GM21528 (cell line): ENCODE results near the gene GALNT4.

Experiments
- ATAC-seq: cut with Tn5 transposase; IDR thresholded peaks from one replicate; pipeline ENCODE4 v1.9.1; 2021; ENCODE audit warnings: mild to moderate bottlenecking, moderate library complexity; ENCODE audit not compliant: unreplicated experiment, low FRiP score

GALNT4 gene

DNA sequence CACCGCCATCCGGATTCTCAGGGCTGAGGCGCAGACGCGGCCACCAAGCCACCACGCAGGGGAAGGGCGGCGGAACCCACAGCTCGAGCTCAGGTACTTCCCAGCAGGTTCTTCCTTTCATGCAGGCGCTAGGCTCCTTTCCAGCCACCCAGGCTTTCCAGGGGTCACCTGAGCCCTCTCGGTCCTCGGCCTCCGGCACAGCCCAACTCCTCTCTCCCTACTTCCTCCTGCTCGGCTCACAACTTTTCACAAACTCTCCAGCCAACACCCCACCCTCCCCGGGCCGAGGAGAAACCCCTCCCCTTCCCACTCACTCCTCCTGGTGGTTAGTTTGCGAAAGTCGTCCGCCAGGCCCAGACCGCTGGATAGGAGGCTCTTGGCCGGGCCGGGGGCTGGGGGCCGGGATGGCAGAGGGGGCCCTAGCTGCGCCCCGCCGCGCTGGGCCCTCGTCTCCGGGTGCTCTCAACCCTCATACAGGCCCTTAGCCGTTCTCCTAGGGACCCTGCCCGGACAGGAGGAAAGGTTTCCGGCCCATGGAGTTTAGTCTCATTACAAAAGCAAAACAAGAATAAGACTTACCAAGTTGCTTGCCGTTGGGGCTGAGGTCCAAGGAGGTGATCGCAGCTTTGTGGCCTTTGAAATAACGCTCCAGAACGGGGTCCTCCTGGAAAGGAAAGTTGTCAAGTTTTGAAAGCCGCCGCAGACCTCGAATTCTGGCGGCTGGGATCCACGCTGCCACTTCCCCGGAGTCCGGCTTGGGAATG lies at the start of gene GALNT4:
TSS of gene GALNT4 (minus strand) at position 256 of the 764 bp plus-strand sequence. CDS start at position 9, 247 bp downstream.
- peak; percentile 85 for ATAC-seq

DNA sequence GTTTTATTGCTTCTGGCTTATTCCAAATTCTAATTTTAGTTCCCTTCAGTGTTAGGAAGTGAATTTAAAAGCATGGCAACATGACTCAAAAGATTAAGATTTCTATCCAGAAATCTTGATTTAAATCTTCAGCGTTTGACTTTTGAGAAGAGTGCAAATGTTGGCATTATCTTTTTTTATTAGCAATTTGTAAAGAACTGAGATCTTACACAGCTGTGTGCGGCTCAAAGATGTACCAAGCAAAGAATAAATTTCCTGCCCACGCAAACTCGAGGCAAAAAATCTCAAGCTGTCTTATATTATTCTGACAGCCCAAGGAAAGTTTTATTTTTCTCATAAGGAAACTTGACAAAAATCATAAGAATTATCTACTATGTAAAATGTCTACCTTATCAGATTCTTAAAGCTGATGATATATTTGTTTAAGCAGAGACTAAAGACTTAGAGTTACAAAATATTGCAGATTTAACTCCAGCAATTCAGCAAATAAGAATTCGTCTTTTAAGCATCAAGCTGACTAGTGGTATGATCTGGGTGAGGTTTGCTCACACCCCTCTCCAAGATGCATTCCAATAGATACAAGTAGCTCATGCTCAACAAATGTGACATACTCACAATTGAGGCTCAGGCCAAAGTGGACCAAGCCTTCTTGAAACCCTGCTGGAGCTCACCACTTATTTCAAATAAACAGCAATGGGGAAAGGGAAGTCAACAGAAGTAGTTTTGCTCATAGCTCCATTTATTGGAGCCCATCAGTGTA lies 48.6 kb upstream of the GALNT4 start:
- no peak for ATAC-seq

DNA sequence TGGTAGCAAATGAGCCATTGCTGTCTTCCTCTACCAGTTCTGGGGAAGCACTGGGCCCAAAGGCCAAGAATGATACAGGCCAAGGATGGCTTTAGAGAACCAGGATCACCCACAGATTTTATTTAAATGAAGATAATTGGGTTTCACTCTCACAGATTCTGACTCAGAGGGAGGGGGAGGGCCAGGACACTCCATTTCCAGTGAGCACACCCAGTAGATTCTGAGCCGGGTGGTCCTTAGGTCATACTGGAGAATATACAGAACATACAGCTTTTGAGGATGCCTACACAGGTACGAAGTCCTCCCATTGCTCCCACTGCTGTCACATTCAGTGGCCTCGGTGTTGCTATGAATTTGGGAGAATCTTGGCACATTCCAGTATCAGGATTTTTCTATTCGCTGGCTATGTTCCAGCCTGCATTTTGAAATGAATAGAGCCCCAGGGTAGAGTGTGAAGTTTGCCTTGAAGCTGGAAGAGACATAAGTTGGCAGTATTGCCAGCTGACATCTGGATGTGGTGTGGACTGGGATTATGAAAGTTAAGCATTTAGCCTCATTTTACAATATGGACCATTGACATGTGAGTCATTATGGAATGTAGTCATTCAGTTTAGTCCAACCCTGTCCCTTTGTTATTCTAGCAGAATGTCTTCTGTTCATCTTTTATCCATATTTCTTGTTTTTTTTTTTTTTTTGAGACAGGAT lies 47.0 kb upstream of the GALNT4 start:
- ATAC-seq = no peak

DNA sequence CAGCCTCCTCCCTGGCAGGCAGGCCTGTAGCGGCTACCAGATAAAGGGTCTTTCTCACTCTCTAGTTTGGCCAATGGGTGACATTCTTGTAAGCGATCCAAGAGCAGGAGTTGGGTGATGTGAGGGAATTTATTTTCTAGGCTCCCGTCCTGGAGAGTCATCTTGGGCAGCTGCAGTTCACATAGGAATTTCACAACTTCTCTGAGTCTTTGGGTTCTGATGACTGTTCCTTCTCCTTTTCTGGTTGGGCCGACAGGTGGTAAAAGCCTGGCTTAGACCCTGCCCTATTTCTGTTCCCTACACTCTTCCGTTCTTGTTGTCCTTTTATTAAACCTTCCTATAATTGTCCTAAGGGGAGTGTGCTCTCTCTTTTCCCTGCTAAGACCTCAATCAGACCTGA lies 43.9 kb upstream of the GALNT4 start:
- ATAC-seq = no peak

DNA sequence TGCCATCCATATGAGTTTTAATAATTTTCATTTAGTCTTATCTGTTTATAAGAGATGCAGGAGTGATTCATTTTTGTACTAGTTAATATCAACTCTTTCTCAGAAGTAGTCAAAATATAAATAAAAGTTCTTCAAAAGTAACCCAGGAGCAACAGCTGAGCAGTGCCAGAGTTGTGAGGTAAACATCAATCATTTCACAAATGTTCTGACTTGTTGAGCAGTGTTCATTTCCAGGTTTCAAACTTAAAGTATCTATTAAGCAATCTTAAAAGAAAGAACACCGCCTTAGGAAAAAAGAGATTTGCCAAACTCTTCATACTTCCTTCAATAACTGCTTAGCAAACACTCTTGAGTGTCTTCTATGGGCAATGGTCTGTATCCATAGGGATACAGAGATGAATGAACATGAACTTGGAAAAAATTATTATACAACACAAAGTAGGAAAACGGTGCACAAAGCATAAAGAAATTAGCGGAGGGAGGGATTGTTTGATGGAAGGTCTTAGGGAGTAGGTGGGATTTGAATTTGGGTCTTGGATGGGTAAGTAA lies 43.2 kb upstream of the GALNT4 start:
- no peak for ATAC-seq

DNA sequence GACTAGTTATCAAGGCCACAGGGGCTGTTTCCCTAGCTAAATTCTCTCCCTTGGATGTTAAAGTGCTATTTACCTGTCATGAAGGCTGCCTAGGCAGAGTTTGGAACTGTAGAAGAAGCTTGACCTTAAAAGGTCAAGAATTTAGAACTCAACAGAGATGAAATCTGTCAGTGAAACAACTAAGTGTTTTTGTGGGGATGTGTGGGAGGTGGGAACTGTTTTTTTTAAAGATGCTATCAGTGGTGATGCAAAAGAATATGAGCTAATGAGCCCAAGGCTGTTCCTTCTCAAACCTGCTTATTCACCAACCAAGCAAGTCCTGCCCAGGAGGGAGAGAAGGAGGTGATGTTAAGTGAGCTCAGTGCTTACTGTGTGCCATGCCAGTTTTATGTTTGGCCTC lies 42.0 kb upstream of the GALNT4 start:
- ATAC-seq = no peak

DNA sequence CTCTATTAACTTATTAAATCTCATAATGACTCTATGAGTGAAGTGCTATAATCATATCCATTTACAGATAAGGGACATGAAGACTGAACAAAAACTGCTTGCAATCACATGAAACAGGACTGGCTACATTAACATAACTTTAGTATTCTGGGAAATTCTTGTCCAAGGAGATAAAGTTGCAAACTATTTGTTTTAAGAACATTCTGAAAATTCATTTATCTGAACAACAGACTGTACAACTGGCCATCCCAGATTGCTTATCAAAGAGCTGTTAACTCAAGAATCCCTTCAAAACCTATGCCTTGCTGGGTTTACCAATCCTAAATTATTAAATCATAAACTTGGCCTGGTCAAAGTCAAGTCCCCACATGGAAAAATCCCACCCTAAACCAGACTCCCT lies 40.4 kb upstream of the GALNT4 start:
- no peak for ATAC-seq

DNA sequence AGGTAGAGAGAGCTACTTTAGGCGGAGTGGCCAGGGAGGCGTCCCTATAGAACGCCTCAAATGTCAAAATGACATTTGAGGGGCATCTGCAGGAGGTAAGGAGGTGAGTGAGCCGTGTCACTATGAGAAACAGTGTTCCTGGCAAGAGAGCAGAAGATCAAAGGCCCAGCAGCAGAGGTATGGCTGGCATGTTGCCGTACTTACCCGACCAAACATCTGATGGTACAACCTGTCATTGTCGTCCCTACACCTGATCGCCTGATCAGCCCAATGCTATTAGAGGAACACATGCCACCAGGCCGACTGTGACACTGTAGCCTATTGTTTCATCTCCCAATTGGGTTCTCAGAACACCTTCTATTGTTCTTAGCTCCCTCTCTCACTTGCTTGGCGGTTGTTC lies 35.2 kb upstream of the GALNT4 start:
- ATAC-seq = no peak

DNA sequence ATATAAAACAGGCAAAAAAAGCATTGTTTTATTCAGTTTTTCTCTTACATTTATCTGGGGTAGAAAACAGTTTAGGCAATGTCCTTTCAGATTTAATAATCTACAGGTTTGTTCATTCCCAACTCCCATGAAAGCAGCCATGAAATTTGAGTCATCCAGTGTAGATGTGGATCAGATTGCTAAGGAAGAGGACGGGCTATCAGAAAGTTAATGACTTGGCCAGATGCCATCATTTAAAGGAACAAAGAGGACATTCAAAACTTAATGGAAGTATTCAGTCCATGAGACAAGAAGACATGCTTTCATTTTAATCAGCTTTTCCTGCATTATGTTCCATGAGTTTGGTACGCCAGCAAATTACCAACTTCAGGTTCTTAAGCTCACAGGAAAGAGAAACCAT lies 32.4 kb upstream of the GALNT4 start:
- ATAC-seq = no peak

DNA sequence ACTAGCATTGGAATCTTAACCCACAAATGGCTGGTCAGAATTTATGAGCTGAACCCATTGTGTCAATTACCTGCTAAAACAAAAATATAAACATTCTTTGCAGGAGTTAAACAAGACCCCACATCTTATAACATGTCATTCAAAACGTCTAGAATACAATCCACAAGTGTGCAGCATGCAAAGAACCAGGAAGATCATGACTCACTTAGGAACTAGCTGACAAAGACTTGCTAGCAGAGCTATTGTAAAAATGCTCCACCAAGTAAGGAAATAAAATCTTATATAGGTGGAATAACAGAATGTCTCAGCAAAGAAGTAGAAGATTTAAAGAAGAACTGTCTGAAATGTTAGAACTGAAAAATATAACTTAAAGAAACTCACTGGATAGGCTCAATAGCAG lies 27.8 kb upstream of the GALNT4 start:
- ATAC-seq = no peak

DNA sequence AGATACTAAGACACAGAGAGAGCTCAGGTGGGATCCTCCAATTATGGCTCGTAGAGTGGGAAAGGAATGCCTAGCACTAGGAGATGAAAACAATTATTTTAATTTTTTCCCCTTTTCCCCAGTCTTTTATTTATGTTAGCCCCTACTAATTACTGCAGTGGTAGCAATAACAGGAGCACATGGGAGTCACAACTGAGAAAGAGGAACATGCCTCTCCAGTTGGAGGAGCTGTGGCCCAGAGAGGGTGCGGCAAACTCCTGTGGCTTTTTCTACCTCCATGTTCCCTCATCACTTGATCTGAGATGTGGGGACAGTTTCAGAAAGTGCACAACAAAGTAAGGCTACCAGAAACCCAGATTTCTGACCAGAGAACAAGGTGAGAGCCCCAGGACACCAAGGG lies 27.2 kb upstream of the GALNT4 start:
- no peak for ATAC-seq

DNA sequence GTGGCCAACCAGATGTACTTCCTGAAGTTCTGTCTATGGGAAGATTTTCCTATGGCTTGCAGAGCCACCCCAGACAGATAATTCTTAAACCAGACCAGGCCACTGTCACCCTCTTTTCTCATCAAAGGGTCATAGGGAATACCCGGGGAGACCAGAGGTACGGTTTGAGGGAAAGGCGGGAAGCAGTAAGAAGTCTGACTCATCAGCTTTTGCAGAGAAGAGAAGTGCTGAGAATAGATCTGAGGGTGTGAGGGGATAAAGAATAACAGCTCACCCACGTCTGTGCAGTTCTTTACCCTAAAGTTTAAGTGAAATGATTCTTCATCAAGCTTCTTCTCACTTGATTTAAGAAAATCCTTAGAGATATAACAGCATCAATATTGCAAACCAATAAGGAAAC lies 22.5 kb upstream of the GALNT4 start:
- no peak for ATAC-seq

DNA sequence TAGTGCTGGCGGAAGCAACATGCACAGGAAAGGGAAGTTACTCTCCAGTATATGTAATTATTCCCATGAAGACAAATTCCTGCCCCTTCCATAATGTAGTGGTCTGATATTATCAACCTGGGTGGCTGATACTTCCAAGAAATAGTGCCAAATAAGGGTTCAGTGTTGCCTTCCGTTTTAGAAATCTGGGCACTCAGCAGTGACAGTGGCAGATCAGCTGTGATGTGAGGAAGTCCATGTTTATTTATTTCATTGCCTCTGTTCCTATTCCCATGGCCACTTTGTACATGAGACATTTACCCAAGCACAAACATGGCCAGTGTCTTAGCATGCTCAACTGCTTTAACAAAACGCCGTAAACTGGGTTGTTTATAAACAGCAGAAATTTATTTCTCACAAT lies 21.6 kb upstream of the GALNT4 start:
- no peak for ATAC-seq

DNA sequence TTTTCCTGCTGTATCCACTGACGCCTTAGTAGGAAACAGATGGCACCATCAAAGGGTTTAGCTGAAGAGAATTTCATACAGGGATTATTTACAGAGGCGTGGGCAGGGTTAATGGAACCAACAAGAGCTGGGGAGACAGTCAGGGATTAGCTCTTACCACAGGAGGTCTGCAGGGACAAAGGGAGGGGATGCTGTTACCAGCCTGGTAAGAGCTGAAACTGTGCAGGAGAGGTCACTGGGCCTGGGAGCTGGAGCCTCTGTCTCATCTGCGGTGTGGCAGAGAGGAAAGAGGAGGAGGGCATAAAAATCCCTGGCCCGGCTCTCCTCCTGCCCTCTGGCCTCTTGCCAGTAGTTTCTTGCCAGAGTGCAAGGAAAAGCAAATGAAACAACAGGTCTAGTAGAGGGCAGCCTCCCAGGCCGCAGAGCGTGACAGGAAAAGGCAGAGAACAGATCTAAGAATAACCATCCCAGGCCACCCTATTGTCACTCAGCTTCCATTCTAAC lies 20.1 kb upstream of the GALNT4 start:
- no peak for ATAC-seq

DNA sequence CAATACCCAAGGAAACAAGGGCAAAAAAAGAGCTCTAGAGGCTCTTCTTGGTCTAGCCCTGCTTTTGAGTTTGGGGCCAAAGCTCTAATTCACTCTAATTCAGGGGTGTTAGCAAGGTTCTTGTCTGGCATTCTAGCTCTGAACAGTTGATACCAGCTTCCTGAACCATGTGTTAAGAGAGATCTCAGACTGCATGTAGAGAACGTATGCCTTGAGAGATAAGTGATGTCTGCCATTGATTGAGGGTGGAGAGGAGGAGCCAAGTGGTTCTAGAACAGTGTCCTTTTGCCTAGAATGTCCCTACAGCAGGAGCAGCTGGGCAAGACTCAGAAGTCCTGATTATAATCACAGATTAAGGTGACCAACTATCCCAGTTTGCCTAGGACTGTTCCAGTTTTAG lies 19.4 kb upstream of the GALNT4 start:
- no peak for ATAC-seq

DNA sequence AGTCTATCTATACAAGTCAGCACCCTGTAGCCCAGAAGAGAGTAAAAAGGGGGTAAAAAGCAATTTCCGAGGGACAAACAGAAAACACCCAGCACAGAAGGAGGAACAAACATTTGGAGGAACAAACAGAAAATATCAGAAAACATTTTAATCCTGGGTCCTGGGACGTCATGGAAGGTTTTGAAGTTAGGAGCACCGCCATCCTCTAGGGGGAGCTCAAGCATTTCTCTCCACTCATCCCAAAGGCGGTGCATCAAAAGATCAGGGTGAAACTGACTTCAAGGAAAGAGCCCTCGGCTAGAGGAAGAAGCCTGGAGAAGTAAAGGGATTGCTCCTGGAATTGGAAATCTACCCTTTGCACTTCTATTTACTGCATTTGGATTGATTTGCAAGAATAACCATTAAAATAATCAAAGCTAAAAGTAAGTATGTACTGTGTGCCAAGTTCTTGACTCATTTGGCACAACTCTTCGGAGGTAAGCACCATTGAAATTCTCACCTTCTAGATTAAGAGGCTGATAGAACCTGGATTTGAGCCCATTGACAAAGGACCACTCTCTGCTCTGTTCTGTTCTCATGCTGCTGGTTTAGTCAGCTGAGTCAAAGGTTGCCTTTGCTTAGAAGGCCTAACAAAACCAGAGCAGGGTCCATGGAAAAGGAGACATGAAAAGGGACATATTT lies 18.5 kb upstream of the GALNT4 start:
- peak; percentile 78 for ATAC-seq

DNA sequence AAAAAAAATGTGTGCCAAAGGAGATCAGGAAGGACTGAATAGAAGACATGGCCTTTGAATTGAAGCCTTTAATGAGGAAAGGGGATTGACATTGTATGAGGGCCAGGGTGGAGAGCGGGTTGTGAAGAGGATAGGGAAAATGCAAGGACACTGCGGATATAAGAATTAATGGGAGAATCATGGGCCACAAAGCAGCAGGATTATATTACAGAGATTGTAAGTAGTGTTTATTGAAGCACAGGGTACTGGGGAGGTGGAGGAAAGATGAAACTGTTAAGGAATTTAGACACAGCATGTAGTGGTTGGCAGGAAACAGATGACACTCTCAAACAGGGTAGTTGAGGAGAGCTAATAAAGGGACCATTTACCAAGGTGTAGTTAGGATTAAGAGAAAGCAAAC lies 17.6 kb upstream of the GALNT4 start:
- no peak for ATAC-seq

DNA sequence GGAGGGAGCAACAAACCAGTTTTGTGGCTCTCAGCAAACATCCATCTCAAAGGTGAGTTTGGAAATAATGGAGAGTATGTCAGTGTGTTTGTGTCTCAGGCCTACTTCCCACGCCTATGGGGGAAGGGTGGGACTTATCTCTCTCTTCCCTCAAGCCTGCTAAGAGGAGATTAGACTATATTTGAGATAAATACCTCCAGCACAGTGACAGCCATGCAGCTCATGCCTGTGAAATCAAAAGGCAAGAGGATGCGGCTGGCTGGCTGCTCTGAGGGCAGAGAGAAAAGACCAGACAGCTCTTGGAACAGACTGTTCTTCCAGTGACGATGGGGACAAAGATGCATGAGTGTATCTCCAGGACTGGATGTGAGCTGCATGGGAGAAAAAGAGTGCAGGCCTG lies 16.0 kb upstream of the GALNT4 start:
- no peak for ATAC-seq

DNA sequence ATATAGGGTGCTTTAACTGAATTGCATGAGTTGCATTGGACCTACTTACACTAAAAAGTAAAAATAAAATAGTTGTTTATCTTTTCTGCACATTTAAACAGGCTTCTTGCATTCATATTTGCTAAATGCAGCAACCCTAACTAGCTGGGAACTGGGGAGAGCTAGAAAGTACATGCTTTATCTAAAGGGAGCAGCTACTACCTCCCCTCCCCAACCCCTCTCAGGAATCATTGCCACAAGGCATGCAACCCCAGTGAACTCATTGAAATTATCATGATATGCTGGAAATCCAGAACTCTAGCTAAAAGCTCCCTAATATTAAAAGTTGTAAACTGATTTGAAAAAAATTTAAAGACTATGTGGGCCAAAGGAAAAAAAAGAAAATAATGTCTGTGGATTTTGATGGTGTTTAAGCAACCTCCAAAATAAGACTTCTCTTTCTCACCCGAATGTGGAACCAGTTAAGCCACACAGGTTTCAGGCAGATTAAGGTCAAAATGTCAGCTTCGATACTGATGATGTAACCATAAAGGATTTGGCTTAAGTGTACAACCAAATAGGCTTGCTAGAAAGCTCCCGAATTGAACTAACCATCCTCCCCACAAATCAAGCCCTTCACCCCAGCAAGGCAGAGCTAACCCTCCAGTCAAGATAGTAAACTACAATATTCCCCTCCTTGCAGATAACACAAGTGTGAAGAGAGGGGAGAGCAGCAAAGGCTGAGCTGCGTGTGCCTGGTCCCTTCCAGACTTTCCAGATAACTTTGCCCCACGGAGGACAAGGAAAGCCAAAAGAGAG lies 15.0 kb upstream of the GALNT4 start:
- no peak for ATAC-seq

DNA sequence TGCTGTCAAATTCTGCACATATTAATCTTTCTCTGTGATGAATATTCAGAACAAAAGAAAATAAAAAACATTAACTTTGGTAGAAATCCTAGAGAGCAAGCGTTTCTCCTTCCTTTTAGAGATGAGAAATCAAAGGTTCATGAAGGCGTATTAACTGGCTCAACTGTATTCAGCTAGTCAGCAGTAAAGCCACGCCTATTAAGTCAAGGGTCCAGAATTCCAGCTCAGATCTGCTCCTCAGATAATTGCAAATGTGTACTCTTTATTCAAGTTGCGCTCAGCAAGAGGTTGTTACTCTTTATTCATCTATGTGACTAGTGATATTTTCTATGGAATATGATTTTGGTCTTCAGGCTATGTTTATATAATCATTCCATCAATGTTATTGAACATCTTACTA lies 14.3 kb upstream of the GALNT4 start:
- ATAC-seq = no peak
